ENCODE measurements around the gene TNFRSF1A. TPM values are rescaled to one million over a fixed set of nuclear protein-coding genes. Genes with fewer than 3 reads are reported as not detected.

Gene TNFRSF1A
- total RNA-seq, 1 donor from 2014 or later: 528 TPM

GRCh38 chr12:6307529-6307928 lies 34.3 kb downstream of the TNFRSF1A start:
- no peak for DNase-seq (ENCODE audit: low spot score in 2 of 2)
- Histone ChIP-seq H3K27me3 (peaks cover 8% of the 10 kb centered on the region), H3K4me1 (peaks cover 3 to 6% of the 10 kb centered on the region in 2 donors), H3K9me3 (no peaks in the 10 kb centered on the region), H3K4me3 (no peak overlapping the region), H3K27ac (no peak overlapping the region), H3K36me3 (no peaks in the 10 kb centered on the region)
- intact Hi-C loops (cut with DNase I): no loop called here
- TF ChIP-seq, protein P1, sequence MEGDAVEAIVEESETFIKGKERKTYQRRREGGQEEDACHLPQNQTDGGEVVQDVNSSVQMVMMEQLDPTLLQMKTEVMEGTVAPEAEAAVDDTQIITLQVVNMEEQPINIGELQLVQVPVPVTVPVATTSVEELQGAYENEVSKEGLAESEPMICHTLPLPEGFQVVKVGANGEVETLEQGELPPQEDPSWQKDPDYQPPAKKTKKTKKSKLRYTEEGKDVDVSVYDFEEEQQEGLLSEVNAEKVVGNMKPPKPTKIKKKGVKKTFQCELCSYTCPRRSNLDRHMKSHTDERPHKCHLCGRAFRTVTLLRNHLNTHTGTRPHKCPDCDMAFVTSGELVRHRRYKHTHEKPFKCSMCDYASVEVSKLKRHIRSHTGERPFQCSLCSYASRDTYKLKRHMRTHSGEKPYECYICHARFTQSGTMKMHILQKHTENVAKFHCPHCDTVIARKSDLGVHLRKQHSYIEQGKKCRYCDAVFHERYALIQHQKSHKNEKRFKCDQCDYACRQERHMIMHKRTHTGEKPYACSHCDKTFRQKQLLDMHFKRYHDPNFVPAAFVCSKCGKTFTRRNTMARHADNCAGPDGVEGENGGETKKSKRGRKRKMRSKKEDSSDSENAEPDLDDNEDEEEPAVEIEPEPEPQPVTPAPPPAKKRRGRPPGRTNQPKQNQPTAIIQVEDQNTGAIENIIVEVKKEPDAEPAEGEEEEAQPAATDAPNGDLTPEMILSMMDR (IDR thresholded peaks at IDR 0.05): no peak

GRCh38 chr12:6306599-6307220 lies 35.2 kb downstream of the TNFRSF1A start:
- H3K27me3 ChIP-seq: peaks cover 8% of the 10 kb centered on the region
- no peak overlapping the region for H3K4me3 ChIP-seq
- TF ChIP-seq, protein P1 (IDR thresholded peaks at IDR 0.05): no peak
- no peaks in the 10 kb centered on the region for H3K9me3 ChIP-seq
- H3K27ac ChIP-seq: no peak overlapping the region
- H3K4me1 ChIP-seq: peaks cover 3 to 6% of the 10 kb centered on the region in 2 donors
- no peaks in the 10 kb centered on the region for H3K36me3 ChIP-seq
- intact Hi-C loops (cut with DNase I): no loop called here
- DNase-seq (ENCODE audit: low spot score in 2 of 2): no peak

- no peaks in the 10 kb centered on the region for H3K9me3 ChIP-seq
- H3K27ac ChIP-seq: no peak overlapping the region
- intact Hi-C loops (cut with DNase I): no loop called here
- H3K36me3 ChIP-seq: no peaks in the 10 kb centered on the region
- DNase-seq (ENCODE audit: low spot score in 2 of 2): no peak
- H3K4me3 ChIP-seq: no peak overlapping the region
- peaks cover 8% of the 10 kb centered on the region for H3K27me3 ChIP-seq
- H3K4me1 ChIP-seq: peaks cover 3 to 6% of the 10 kb centered on the region in 2 donors
- TF ChIP-seq, protein P1 (IDR thresholded peaks at IDR 0.05): no peak
Measured at GRCh38 chr12:6306151-6306550, 35.7 kb downstream of the TNFRSF1A start.

- Histone ChIP-seq H3K27me3 (no peaks in the 10 kb centered on the region), H3K4me1 (no peaks in the 10 kb centered on the region), H3K4me3 (no peak overlapping the region), H3K27ac (no peak overlapping the region), H3K9me3 (no peaks in the 10 kb centered on the region), H3K36me3 (no peaks in the 10 kb centered on the region)
- no peak for DNase-seq (ENCODE audit: low spot score in 2 of 2)
- TF ChIP-seq, protein P1 (IDR thresholded peaks at IDR 0.05): no peak
- intact Hi-C loops (cut with DNase I): no loop called here
Measured at GRCh38 chr12:6303071-6303470, 38.8 kb downstream of the TNFRSF1A start.

GRCh38 chr12:6302621-6303020 lies 39.3 kb downstream of the TNFRSF1A start:
- intact Hi-C loops (cut with DNase I): no loop called here
- H3K27me3 ChIP-seq: no peaks in the 10 kb centered on the region
- no peak overlapping the region for H3K27ac ChIP-seq
- no peaks in the 10 kb centered on the region for H3K9me3 ChIP-seq
- TF ChIP-seq, protein P1 (IDR thresholded peaks at IDR 0.05): no peak
- no peaks in the 10 kb centered on the region for H3K36me3 ChIP-seq
- no peaks in the 10 kb centered on the region for H3K4me1 ChIP-seq
- no peak for DNase-seq (ENCODE audit: low spot score in 2 of 2)
- no peak overlapping the region for H3K4me3 ChIP-seq

DNA sequence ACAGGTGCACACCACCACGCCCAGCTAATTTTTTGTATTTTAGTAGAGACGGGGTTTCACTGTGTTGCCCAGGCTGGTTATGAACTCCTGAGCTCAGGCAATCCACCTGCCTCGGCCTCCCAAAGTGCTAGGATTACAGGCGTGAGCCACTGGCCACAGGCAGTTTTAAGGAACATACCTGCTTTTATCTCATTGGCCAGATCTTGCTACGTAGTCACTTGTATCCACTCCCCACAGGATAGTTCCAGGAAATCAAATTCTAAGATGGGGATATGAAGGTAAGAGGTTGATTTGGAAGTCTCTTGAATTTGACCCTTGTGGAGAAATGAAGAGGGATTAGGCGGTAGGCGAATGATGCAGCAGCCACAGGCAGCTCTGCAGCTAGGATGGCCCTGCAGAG lies 40.2 kb downstream of the TNFRSF1A start:
- H3K4me3 ChIP-seq: no peak overlapping the region

More for the DNA sequence above, 40.2 kb downstream of the TNFRSF1A start:
- Histone ChIP-seq H3K27me3 (no peaks in the 10 kb centered on the region), H3K27ac (no peak overlapping the region), H3K4me1 (no peaks in the 10 kb centered on the region), H3K36me3 (no peaks in the 10 kb centered on the region), H3K9me3 (no peaks in the 10 kb centered on the region)
- no peak for DNase-seq (ENCODE audit: low spot score in 2 of 2)
- intact Hi-C loops (cut with DNase I): no loop called here
- TF ChIP-seq, protein P1 (IDR thresholded peaks at IDR 0.05): no peak

Data from ascending aorta (tissue), 2 donors.